Measurements from ENCODE around the gene CDKL5.

The CDKL5 gene

GRCh38 chrX:18461431-18461830 lies 36.0 kb downstream of the CDKL5 start:
- no peak for DNase-seq

DNA sequence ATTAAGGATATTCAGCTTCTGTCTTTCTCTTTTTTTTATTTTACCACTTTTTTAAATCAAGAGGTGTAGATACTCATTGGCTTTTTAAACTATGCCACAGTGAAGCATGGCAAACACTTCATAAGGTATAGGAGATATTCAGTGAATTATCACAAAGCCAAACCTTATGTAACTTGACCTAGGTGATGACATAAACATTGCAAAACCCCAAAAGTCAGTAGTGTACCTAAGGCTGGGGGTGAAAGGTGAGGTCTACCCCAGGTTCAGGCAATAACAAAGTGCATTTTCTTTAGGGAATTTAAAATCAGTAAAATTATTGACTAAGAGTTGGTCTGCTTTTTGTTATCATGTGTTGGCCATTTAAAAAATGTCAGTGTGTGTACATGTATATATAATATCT lies 39.1 kb downstream of the CDKL5 start:
- no peak for DNase-seq

DNA sequence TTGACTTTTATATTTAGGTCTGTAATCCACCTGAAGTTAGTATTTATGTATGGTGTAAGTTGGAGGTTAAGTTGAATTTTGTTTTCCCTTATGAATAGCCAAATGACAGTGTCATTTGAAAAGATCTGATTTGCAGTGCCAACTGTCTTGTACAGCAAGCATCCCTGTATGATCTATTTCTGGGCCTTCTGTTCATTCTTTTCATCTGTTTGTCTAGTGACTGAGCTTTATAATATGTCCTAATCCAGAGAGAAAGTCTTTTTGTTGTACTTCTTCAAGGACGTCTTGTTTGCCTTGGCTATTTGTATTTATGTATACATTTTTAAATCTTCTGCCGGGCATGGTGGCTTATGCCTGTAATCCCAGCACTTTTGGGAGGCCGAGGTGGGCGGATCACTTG lies 39.6 kb downstream of the CDKL5 start:
- DNase-seq, result no peak

DNA sequence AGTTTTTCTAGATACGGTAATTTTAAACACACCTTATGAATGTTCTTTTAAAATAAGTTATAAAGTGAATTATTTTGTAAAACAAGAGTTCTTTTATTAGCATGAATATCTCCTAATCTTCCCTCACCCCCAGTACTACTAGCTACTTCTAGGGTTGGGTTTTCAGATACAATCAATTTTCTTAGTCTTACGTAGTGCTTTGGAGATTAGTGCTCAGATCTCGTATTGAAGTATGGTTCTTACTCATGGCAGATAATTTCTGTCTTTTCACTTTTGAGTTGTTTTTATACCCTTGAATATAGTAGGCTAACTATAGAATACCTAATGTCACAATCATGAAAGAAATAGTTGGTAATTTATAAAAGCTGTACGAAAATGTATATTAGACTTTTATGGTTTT lies 43.2 kb downstream of the CDKL5 start:
- DNase-seq, result no peak

GRCh38 chrX:18471296-18471695 lies 45.9 kb downstream of the CDKL5 start:
- DNase-seq, result no peak

DNA sequence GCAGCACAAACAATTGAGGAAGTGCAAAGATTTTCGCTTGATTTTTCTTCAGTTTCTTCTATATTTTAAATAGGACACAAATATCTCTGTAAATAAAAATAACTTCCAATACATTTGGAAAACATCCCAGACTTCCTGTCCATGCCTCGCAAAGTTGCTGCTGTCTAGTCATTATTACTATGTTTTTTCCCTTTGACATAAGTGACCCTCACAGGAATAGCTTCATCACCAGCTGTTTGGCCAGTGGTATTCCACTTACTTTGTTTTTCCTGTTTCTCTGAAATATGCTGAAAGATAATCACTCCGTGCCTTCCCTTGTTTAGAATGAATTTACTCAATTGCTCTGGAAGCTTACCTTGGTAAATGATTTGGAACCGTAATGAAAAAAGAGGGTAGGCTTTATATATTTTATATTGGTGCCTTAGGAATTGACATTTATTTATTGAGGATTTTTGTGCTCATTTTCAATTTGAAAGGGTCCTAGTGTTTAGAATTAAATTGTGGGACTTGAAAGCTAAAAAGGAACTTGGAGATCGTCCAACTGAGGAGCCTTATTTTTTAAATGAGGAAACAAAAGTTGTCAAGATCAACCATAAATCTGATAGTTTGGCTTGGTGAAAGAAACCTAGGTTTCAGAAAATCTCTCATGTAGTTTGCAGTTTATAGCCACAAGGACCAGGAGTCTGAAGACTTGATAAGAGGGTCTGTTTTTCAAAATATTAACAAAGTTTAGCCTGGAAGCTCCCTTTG lies 65.6 kb downstream of the CDKL5 start:
- no peak for DNase-seq

DNA sequence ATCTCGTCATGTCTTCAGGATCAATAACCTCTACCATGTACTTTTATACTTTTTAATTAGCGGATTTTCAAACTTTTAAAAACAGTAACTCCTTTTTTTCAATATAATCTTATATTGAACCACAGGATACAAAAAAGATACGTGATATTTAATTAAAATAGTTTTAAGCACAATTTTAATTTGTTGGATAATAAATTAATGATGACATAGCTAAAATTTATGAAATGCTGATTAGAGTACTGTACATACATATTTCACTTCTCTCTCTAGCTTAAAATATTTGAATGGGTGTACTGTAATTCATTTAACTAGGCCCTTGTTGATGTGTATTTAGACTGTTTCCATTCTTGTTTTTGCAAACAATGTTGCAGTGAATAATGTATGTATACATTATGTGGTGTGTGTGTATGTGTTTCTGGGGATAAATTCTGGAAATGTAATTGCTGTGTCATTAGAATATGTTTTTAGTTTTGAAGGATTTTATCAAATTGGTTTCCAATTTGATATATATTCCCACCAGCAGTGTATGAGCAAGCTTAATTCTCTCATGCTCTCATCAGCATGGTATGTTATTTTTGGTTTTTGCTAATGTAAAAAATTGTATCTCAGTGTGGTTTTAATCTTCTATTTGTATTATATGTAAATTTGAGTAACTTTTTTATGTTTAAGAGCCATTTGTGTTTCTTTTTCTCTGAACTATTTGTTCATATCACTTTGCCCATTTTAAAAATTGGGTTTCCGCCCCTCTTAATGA lies 66.4 kb downstream of the CDKL5 start:
- DNase-seq, result no peak

DNA sequence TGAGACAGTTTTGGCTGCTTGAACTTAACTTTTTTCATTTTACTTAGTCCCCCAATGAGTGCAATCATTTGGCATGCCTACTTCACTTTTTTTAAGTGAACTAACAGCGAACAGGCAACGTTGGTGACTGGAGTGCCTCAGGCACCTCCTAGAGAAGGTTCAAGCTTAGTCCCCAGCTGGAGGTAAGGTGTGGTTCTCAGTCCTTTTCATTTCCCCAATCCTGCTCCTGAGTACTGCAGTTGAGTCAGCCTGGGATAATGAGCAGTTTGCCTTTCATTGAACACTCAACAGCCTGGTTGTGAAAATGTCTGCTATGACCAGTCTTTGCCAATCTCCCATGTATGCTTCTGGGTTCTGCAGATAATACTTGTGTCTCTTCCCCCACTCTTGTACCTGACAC lies 109.5 kb downstream of the CDKL5 start:
- DNase-seq, result no peak

- no peak for DNase-seq
Measured at GRCh38 chrX:18537068-18537467, 111.7 kb downstream of the CDKL5 start.

DNA sequence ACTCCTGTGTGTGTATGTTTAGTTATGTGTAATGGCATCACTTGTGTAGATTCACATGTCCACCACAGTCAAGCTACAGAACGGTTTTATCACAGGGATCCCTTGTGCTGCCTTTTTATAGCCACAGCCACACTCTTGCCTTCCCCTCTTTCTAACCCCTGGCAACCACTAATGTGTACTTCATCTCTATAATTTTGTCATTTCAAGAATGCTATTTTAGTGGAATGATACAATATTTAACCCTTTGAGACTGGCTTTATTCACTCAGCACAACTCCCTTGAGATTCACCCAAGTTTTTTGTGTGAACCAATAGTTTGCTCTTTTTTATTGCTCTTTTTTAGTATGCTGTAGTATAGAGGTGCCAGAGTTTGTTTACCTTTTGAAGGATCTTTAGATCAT lies 112.1 kb downstream of the CDKL5 start:
- no peak for DNase-seq

DNA sequence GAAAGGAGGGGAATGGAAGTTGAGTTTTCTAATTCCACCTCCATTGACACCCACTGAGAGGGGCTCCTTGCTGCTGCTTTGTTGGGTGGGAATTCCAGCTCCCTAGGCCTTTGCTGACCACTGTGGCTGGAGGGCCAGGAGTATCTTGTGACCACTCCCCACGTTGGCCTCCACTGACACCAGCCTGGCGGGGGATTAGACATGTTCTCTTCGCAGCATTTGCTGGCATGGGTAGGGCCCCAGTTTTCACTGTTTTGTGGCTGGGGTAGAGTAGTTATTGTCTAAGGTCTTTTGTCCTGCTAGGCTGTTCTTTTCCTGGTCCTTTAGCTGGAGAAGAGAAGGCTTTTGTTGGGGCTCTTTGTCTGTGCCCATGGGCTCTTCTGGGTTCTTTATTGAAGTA lies 116.7 kb downstream of the CDKL5 start:
- DNase-seq, result no peak

DNA sequence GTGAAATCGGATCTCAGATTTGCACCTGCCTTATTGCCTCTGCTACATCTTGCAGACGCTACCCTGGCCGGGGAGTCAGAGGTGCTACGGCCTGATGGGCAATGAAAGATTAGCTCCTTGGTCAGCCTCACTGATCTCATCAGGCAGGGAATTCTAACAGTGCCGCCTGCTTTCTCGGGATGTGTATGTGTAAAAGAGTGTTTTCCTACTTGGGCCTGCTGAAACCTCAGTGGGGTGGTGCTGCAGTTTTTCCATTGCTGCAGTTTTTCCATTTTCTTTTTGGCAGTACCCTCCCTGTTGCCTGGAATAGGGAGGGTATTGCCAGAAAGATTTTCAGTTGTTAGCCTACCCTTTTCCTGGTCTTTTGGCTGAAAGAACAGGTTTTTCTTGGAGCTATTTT lies 117.5 kb downstream of the CDKL5 start:
- no peak for DNase-seq

GRCh38 chrX:18543738-18544137 lies 118.3 kb downstream of the CDKL5 start:
- no peak for DNase-seq

DNA sequence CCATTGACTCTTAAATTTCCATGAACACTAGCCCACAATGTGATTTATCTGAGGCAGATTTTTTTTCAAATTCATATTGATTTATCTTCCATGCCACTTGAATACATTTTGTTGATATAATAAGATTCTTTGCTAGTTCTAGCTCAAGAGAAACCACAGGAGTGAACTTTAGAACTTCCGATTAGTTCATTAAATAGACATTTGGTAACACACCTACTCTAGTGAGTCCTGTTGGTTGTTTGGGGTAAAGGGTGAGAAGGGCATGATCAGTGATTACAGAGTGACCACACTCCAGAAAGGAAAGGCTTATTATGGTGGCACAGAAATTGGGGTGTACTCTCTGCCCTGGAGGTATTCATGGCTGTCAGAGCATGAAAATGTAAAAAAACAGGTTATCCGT lies 120.4 kb downstream of the CDKL5 start:
- no peak for DNase-seq

GRCh38 chrX:18548996-18549395 lies 123.6 kb downstream of the CDKL5 start:
- no peak for DNase-seq

GRCh38 chrX:18549643-18550042 lies 124.2 kb downstream of the CDKL5 start:
- DNase-seq, result no peak

DNA sequence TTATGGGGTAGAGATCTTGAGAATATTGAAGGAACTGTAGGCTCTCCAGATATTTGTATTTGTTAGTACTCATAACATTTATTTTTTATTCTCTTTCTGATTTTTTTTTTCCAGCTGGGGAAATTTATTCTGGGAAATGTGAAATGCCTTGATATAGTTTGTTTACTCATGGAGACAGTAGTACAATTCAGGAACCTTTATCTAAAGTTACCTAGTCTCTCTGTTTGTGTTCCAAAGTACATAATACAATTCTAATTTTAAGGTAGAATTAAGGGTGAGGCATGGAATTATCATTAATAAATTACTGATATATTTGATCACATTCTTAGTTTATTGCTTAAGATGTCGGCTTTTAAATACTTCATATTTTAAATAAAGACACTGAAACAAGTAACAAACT lies 132.5 kb downstream of the CDKL5 start:
- no peak for DNase-seq

GRCh38 chrX:18558799-18559198 lies 133.4 kb downstream of the CDKL5 start:
- no peak for DNase-seq

- no peak for DNase-seq
Measured at GRCh38 chrX:18561020-18561419, 135.6 kb downstream of the CDKL5 start.

DNA sequence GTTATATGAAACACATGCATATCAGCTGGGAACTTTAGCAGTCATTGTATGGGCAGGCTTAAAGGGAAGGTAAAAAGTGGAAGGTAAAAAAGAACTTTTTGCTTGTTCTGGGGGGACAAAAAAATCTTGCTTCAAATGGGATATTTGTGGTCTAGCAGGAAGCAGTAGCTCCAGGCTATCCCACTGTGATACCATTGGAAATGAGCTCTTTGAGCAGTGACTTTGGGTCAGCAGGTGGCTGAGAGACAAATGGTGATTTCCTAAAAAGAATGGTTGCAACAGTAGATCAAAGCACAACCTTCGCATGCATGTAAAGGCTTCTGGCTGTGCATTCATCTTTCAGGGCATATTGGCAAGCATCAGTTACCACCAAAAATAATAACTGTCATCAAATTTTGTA lies 140.3 kb downstream of the CDKL5 start:
- no peak for DNase-seq

GRCh38 chrX:18566748-18567147 lies 141.3 kb downstream of the CDKL5 start:
- DNase-seq, result no peak

DNA sequence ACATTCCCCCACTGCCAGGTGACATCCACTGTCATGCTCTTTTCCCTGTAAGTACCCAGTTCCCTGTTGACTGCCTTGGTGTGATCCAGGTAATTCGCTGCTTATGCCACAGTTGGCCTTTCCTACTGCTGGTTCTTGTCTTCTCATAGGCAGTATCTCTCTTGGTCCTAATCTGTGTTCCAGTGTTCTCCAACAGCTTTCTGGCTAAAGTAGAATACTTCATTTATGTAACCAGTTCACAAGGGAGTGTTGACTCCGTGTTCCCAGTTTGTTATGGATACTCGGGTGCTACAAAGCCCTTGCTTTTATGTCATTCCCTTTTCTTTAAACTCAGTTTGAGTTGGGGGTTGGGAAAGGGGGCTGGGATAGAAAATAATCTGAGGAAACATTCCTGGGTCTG lies 148.1 kb downstream of the CDKL5 start:
- DNase-seq, result no peak

DNA sequence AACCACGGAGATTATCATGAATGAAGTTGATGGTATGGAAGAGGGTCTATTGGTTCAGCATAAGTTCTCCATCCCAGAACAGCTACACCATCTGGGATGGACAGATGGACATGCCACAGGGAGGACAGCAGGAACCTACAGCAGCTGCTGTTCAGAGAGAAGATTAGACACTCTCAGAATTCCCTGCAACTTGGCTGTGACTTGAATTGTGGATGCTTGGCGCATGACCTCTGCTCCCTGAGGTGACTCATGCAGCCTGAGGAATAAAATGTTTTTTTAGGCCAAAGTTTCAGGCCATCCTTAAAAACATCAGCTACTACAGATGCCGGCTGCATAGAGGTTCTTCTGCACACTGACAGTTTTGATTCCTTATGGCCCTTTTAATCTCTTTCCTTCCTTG lies 149.2 kb downstream of the CDKL5 start:
- DNase-seq, result no peak

GRCh38 chrX:18575744-18576143 lies 150.3 kb downstream of the CDKL5 start:
- no peak for DNase-seq

DNA sequence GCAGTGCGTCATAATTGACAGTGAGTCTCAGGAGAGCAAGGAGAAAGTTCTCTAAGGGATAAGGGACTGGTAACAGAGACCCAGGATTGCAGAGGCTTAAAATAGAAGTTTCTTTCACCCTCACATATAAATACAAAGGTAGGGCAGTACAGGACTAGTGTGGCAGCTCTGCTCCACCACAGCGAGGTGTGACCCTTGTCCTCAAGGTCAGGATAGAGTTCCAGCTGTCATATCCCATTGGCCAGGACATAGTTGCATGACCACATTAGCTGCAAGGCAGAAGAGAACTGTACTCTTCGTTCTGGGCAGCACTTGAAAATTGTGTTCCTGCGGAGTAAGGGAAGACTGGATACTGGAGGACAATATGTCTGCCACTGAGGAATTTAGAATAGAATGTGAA lies 152.0 kb downstream of the CDKL5 start:
- DNase-seq, result no peak
